Thyroid gland (tissue), 4 donors: Measurements from ENCODE around the gene A2M.

ENCODE experiments used
- POLR2A ChIP-seq, 2 donors: fragments of 450-650 bp; IDR thresholded peaks; one replicate each; pipeline ENCODE4 v1.6.1; 2017; ENCODE audit warnings: antibody characterized with exemption in 2 of 2, mild to moderate bottlenecking in 2 of 2, moderate library complexity in 1 of 2
- TF ChIP-seq, protein P1 (sequence below), 6 experiments: fragments of 200-600 bp in 3 of 6; fragments of 450-650 bp in 3 of 6; sonication (generic) in 3 of 6; IDR thresholded peaks; one replicate each; pipeline ENCODE4 v1.5.1; 2016 to 2019; ENCODE audit warnings: antibody characterized with exemption in 6 of 6, mild to moderate bottlenecking in 2 of 6, inconsistent platforms in 1 of 6, moderate library complexity in 1 of 6

DNA sequence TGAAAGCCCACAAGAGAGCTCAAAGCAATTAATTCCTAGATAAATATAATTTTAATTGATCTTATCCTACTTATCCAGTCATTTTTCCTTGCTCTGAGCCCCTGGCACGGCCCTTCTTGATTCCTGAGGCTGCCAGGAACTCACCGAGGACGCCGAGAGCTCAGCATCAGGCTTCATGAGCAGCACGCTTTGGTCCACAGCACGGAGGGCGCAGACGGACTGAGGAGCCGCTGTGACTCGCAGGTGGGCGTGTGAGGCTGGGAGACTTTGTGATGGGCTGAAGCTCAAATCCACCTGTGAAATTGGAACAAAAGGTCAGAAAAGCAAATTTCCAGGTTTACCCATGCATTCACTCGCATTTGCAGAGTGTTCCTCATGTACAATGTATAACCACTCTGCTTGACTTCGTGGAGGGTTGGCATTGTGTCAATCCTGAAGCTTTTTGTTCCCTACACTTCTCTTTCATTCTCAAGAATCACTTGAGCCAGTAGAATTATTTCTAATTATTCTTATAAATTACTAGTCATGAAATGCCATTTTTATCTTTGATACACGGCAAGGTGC, 17.2 kb downstream of the A2M start:
- TF ChIP-seq, protein P1, sequence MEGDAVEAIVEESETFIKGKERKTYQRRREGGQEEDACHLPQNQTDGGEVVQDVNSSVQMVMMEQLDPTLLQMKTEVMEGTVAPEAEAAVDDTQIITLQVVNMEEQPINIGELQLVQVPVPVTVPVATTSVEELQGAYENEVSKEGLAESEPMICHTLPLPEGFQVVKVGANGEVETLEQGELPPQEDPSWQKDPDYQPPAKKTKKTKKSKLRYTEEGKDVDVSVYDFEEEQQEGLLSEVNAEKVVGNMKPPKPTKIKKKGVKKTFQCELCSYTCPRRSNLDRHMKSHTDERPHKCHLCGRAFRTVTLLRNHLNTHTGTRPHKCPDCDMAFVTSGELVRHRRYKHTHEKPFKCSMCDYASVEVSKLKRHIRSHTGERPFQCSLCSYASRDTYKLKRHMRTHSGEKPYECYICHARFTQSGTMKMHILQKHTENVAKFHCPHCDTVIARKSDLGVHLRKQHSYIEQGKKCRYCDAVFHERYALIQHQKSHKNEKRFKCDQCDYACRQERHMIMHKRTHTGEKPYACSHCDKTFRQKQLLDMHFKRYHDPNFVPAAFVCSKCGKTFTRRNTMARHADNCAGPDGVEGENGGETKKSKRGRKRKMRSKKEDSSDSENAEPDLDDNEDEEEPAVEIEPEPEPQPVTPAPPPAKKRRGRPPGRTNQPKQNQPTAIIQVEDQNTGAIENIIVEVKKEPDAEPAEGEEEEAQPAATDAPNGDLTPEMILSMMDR (IDR thresholded peaks at IDR 0.05): no peak
- TF ChIP-seq POLR2A (IDR thresholded peaks at IDR 0.05): no peak
